SU-DHL-6 (cell line): ENCODE results near the gene LIN28A.

Experiments used
- CTCF ChIP-seq: fragments of 200-600 bp; sonication (generic); IDR thresholded peaks from one replicate; pipeline ENCODE4 v1.5.1; 2017; ENCODE audit warnings: antibody characterized with exemption, mild to moderate bottlenecking, low read length, moderate library complexity; ENCODE audit not compliant: insufficient read depth, poor library complexity, severe bottlenecking
- EZH2phosphoT487 ChIP-seq: fragments of 200-600 bp; sonication (generic), shearing (Covaris generic); conservative IDR thresholded peaks from 2 replicates; pipeline ENCODE4 v1.6.1; 2018; ENCODE audit warnings: mild to moderate bottlenecking, antibody characterized with exemption, low read length, moderate library complexity, mixed read lengths

GRCh38 chr1:26472901-26473845 is 62.6 kb downstream of the LIN28A start:
- TF ChIP-seq CTCF (no peak), EZH2phosphoT487 (no peak)
